HG03354 (cell line): ENCODE results near the gene IRF8.
A peak's percentile ranks its signal among the peaks of the same experiment; 100 is the strongest.
"Not testable (repeated sequence)": the region's sequence is repeated elsewhere in the genome, so short reads cannot be mapped to it uniquely, and the experiment has no call there.

Experiments
- ATAC-seq: cut with Tn5 transposase; IDR thresholded peaks from one replicate; pipeline ENCODE4 v1.9.1; 2021; ENCODE audit warnings: mild to moderate bottlenecking; ENCODE audit not compliant: unreplicated experiment, poor library complexity, severe bottlenecking

IRF8 gene

DNA sequence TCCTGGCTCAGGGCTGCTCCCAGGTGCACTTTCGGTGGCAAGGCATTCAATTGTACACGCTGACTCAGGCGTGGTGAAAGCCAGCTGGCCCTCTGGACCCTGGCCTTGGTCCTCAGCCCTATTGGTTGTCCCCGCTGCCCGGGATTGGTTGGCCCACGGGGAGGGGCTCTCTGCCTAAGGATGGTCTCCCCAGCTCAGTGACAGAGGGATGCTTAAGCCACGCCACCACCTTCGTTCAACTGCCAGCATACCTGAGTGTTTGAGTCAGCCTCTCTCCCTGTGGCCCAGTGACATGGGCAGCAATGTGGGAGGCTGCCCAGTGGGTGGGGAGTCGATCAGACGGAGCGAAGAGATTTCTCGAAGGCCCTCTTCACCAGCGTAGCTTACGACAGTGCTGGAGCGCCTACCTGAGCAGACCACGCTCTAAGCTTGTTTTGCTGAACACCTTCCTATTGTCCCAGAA is 30.3 kb downstream of the IRF8 start:
- no peak for ATAC-seq

DNA sequence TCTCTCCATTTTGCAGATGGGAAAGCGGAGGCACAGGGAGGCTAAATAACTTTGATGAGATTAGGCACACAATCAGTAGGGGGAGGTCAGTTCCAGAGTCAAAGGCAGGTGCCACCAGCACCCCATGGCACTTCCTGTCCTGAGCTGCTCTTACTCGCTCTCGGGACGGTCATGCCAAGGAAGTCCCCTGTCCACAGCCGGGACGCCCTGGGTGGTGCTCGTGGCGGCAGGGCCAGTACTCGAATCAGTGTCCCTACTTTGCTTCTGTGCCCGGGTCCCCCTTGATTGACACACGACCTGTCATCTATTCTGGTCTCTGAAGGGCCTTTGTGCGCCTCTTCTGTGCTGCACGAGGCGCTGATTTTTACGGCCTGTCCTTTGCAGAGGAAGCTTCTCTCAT is 31.3 kb downstream of the IRF8 start:
- no peak for ATAC-seq

DNA sequence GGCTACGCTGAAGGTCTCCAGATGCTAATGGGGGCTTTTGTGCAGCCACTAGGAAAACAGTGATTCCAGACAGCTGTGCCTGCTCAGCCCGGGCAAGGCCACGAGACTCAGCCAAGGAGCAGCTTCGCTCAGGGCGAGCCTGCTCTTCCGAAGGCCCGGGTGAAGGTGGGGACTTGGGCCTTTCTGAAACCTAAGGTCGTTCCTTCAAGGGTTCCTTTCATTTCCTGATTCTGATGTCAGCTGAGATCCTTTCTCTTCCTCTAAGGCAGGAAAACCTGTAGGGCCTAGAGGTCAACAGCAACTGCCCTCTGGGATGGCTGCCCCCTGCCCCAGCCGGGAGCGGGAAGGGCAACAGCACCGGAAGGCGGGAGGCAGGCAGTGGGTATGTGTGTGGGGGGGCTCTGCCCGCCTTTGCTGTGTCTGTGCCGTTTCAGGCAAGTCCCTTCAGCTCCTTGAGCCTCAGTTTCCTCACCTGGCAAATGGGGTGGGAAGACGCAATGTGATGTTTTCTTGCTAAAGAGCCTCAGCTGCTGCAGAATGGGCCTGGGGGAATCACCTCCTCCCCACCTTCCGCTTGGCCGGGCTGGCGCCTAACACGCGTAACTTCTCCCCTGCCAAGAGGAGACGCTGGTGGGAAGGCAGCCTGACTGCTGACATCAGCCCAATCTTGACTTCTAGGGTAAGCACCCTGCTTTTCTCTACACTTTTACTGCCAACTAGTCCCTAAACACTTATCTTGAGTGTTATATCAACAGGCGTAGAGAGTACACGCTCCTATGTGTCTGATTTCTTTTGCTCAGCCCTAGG is 32.8 kb downstream of the IRF8 start:
- ATAC-seq: no peak

DNA sequence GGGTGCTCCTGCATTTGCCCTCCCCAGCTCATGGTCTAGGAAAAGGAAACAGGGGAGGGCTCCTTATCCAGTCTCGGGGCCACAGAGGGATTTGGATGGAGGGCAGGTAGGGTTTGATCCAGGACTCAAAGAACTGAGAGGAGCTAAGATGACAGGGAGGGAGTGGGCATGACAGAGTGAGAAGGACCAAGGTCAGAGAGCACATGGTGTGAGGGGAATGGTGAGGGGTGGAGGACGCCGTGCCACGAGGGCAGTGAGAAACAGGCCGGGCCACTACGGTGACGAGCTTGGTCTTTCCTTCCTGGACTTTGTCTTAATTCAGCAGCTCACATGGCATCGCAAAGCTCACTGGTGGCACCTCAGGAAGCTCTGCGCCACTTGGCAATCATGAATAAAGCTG is 35.2 kb downstream of the IRF8 start:
- ATAC-seq: no peak

DNA sequence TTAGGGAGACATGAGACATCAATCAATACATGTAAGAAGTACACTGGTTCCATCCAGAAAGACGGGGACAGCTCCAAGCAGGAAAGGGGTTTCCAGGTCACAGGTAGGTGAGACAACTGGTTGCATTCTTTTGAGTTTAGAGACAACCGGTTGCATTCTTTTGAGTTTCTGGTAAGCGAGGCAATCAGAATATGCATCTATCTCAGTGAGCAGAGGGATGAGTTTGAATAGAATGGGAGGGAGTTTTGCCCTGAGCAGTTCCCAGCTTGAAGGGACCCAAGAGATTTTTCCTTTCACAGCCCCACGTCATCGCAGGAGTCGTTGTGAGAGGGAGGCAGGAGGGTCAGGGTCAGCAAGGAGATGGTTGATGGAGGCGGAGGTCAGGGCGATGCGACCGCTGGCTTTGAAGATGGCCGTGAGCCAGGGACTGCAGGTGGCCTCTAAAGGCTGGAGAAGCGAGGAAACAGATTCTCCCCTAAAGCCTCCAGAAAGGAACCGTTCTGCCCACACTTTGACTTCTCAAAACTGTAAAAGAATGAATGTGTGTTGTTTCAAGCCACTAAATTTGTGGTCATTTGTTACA is 36.5 kb downstream of the IRF8 start:
- peak; percentile 24 for ATAC-seq

DNA sequence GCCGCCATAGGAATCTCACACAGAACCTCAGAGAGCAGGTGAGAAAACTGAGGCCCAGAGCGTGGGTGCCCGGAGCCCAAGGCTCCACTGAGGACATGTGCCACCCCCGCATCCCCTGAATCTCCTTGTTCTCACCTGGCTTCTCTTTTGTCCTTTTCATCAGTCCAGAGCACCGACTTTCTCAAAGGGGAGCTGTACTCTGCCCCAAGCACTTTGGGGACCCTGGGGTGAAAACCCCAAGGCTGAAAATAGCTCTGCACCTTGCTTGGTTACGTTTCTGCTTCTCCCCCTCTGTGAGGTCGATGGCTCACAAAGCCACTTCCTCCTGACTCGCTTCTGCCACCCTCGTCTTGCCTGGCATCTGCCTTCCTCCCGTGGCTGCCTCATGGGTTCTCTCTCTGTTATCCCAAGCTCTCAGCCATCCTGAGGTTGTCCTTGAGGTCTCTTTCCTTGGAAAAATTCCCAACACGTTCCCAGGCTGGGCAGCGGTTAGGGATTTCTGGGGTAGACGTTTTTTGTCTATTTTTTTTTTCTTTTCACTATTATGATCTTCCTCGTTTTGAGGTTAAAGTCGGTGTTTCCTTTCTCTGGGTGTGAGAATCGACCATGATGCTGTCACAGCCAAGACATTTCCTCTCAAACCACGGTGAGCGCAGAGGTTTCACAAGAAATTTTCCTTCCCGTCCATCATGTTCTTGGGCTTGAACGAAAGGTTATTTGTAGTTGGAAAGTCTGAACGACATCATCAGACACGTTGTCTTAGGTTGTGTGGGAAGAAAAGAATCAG is 37.2 kb downstream of the IRF8 start:
- ATAC-seq: peak; percentile 75

DNA sequence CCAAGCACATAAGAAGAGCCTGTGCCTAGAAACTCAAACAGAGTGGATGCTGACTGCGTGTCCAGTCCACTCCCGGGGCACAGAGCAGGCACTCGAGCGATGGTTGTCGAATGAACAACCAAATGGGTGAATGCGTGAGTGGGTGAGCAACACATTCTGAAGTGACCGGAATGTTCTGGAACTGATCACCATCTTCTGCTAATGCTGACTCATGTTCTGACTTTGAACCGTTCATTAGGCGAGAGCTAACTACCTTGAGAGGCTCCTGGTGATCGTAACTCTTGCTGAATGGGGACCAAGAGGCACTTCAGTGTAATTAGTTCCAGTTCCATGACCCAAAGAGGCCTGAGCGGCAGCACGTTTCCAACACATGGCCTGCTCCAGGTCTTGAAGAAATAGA is 37.9 kb downstream of the IRF8 start:
- peak; percentile 8 for ATAC-seq

DNA sequence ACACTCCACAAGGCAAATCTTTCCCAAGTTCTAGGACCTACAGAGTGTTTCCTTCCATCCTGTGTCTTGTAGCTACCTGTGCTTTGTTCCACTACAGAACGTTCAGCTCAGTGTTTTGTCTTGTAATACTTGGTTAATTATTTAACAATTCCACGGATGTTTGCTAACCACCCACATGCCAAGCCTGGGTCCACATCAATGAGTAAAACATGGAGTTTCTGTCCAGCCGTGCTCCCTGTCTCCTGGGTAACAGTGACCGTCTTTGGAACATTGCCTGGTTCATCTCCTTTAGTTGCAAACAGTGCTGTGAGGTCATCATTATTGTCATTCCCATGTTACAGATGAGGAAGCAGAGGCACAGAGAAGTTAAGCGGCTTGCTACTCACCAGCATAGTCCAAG is 41.3 kb downstream of the IRF8 start:
- no peak for ATAC-seq

DNA sequence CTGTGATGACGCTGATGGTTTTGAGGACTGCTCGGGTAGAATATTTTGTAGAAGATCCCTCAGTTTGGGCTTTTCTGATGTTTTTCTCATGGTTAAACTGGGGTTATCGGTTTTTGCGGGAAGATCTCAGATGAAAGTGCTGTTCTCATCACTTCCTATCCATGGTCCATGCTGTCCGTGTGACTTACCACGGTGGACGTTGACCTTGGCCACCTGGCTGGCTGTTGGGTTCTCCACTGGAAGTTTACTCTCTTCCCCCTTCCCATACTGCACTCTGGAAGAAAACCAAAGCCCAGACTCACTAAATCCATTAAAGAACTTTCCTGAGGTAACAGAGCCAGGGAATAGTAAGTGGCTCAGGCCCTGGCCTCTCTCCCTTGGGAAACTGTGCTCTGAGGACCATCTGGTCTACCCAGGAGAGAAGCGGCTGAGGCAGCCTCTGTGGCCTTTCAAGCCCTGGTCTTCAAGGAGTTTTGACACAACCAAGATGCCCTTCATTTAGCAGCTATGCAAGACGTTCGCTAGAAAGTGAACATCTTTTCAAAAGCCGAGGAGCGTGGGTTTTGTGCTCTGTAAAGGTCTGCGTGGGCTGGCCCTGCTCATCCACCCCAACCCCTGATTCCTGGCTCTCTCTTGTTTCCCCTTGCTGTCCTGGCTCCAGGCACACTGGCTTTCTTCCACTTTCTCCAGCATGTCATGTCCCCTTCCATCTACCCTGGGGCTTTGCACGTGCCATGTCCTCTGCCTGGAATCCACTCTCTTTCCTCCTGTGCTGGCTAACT is 43.1 kb downstream of the IRF8 start:
- ATAC-seq: no peak

DNA sequence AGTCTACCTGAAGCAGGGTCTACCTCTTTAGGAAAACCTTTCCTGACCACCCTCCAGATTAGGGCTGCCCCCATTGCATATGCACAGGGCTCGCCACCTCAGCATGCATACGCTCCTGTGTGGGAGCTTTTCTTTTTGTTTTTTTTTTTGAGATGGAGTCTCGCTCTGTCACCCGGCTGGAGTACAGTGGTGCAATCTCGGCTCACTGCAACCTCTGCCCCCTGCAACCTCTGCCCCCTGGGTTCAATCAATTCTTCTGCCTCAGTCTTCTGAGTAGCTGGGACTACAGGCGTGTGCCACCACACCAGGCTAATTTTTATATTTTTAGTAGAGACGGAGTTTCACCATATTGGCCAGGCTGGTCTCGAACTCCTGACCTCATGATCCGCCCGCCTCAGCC is 43.7 kb downstream of the IRF8 start:
- ATAC-seq: not testable (repeated sequence)

DNA sequence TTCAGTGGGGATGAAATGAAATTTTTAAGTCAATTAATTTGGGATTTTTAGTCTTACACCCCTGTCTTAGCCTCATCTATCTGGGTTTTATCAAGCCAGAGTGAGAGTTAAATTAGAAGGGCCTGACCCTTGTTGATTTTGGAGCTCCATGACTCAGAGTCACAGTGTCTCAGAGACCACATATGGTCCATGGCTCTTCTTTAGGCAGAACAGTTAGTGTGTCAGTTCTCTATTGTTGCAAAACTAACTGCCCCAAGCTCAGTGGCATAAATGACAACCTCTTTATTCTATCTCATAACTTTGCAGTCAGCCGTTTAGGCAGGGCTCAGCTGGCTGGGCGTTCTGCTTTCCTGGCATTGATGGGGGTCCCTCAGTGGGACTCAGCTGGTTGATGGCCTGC is 44.7 kb downstream of the IRF8 start:
- no peak for ATAC-seq

DNA sequence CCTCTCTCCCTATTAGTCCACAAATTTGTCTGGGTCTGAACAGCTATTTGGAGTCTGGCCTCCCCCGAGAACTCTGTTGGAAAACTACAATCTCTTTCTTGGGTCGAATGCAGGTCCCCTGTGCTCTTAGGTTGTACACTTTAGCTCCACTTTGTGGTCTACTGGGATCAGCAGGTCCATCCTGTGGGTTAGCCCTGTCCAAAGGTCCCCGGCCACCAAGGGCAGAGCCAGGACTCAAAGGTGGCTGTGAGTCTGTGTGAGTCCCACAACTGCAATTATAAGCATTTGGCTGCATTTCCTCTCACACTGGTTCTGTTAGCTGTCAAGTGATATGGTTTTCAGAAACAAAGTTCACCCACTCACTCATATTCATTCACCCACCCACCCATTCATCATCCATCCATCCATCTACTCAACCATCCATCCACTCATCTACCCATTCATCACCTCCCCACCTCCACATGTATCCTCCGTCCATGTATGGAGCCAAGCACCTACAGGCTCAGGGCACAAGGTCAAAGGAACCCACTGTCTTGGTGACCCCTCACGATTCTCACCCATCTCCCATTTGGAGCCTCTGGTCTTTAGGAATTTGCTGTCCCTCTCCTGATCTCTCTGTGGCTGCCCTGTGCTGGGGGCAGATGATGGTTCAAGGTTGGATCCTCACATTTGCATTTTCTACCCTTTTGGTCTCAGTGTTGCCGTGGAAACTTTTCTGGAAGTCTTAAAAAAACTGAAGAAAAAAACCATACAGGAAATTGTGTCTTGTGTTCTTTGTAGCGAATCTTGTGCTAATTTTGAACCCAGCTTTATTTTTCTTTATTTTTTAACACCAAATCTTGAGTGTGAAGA is 45.8 kb downstream of the IRF8 start:
- ATAC-seq: no peak

DNA sequence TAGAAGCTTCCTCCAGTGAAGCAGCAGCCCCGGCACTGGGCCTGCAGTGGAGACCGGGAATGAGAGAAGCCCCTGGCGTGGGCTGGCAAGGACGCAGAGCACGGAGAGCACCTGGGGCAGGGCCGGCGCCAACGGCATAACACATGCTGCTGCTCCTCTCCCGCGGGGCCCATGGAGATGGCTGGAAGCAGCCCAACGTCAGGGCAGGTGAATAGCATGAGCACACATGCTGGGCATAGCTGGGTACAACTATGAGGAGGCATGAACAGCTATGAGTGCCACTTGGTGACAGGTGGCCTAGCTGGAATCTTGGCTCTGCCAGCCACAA is 46.4 kb downstream of the IRF8 start:
- ATAC-seq: no peak

DNA sequence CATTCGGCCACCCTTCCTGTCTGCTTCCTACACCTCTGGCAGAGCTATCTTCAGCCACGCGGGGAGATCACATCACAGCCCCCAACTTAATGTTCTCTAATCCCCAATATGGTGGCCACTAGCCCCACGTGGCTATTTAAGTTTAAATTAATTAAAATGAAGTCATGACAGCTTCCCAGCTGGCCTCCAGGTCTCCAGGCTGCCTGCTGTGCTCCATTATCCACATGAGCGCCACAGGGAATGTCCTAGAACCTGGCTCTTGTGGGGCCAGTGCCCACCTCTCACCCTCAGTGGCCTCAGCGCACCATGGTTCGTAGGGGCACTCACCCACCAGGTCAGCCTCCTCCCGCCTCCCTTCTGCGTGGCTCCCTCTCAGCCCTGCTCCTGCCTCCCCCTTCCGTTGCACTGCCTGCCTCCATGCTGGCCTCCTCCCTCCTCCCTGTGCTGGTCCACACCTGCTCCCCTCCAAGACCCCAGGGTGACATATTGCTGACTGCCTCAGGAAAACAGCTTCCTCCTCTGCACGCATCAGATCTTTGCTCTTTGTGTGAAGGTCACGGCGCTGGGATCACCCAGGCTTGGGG is 47.7 kb downstream of the IRF8 start:
- ATAC-seq: no peak

DNA sequence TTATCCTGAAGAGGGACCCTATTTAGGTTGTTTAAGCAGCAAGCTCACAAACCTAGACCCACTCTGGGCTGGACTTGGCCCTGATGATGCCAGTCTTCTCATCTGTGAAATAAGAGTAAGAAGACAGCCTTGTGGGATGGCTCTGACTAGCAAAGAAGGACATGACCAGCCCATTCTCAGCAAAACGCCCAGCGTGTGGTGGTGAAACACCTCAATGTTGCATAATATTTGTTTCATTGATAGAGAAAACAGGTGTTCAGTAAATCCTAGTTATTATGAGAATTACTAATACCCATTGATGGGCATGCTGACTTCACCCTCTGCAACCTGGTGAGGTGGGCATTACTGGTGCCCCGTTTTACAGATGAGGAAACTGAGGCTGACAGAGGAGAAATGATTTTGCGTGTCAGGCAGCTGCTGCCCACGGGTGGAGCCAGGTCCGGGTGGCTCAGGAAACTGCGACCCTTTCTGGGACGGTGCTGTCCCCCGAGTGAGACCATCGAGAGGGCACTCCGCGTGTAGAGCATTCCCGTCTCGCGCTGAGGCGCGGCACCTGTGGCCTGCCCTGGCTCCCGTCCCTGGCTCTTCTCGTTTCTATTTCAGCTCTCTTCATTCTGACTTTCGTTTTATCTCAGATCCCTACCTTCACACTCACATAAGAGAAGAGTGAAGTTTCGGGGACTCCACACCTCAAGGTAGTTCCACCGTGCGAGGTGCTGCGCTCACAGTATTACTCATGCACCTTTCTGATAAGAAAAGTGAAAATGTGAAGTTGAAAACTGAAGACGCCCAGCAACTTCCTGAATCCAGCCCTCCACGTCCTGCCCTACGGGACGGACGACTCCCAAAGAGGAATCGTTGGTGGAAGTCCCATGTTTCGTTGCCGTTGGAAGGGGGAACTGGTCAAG is 48.5 kb downstream of the IRF8 start:
- ATAC-seq: peak; percentile 76

DNA sequence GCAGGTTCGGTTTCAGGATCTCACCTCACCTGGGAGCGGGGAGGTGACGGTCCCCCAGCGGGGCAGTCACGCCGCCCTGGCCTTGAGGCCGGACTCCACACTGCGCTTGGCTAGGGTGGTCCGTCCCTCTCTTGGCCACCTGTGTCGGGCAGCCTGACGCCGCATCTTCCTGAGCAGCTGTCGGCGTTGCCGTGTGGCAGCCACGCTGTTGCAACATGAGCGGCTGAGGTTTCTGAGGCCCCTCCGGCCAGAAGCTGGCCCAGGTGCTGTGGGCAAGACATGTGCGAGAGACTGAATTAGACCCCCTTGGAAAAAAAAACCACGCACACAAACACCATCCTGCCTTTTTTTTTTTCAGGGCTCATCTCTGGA is 49.2 kb downstream of the IRF8 start:
- ATAC-seq: peak; percentile 46

DNA sequence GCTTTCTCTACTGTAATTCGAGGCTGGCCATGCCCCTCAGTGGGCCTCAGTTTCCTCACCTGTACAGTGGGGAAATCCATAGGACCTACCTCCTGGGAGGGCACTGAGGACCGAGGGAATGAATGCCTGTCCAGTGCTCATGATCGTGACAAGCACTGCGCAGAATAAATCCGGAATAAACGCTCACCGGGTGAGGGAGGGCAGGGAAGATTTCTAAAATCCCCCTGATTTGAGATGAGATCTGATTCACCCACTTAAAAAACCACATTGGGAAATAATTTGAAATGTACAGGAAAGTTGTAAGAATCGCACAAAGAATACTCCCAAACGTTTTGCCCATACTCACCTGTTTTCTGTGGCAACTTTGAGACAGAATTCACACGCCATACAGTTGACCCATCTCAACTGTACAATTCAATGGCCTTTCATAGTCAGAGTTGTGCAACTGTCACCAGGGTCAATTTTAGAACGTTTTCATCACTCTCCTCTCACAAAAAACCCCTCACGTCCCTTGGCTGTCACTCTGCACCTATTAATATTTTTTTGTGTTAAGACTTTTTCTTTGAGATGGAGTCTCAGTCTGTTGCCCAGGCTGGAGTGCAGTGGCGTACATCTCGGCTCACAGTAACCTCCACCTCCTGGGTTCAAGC is 49.8 kb downstream of the IRF8 start:
- no peak for ATAC-seq
